Right ventricle myocardium superior (tissue), 1 donor: ENCODE measurements around the gene TMEM131L. TPM values are rescaled to one million over a fixed set of nuclear protein-coding genes. Genes with fewer than 3 reads are reported as not detected.

Experiments used
- ATAC-seq: fragments of 200-7000 bp; cut with Tn5 transposase; one replicate; pipeline ENCODE4 v1.9.1; 2020; ENCODE audit warnings: mild to moderate bottlenecking; ENCODE audit not compliant: poor library complexity
- DNase-seq: peaks from one replicate; pipeline ENCODE4 v3.0.0-alpha.2; 2020
- intact Hi-C: fragments of 100-400 bp; cut with DNase I; formaldehyde crosslinking; loops from one replicate; pipeline ENCODE4 v1.11.2; 2022
- total RNA-seq: library from RNA; stranded (reverse); fragmentation: NEBNext Ultra II Directional; extraction: Animal tissue kit (Norgen Biotek cat#: 25700); gene quantifications from one replicate; pipeline ENCODE4 v1.2.1, GENCODE V29; 2021
- donor health status: DM: no; HTN: yes; CAD: no; lungs with severe emphysema.

The TMEM131L gene
- total RNA-seq, 1 donor from 2014 or later = 13.7 TPM

- ATAC-seq (peak; percentile 32), DNase-seq (no peak)
- intact Hi-C loops = loop anchor here (10.0 kb wide), 1 partner anchor 66 kb away; the partner anchor contains the start of gene TMEM131L
Measured at GRCh38 chr4:153530284-153530999, 64.3 kb downstream of the TMEM131L start.

DNA sequence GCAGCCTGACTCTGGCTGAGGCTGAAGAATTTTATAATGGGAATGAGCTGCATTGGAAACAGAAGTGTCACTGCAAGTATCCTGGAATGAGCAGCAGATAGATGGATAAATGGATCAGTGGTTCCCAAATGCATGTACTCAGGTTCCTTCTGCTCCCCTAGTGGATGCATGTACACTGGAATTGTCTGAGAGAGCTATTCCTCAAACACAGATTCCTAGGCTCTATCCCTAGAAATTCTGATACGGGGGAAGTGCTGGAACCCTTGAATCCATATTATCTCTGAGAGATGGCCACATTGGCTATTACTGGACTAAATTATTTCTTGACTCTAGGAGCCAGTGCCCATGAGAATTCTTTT, 64.8 kb downstream of the TMEM131L start:
- ATAC-seq (peak; percentile 38), DNase-seq (no peak)
- intact Hi-C loops = loop anchor here (10.0 kb wide), 1 partner anchor 66 kb away; the partner anchor contains the start of gene TMEM131L

DNA sequence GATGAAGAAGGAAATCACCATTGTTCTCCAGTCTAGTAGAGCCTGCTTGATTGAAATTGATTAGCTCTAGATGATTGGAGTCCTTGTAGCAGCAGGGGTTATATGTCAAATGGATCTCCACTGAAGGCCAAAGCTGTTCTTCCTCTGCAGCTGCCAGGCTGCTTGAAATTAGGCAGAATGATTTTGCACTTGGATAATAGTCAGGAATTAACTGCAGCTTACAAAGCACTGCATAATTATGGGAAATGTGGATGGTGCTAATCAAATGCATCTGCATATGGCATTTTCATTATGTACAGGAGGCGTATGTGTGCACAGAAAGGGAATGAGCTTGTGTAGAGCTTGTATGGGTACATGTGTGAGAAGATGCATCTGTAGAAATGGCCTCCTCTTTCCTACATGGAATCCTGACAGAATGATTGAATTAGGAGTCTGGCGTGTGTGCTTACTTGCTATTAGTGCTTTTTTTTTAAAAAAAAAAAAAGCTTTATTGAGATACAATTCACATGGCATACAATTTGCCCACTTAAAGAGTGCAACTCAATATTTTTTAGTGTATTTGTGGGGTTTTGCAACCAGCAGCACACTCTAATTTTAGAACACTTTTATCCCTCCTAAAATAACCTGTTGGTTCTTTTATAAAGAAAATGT, 65.9 kb downstream of the TMEM131L start:
- DNase-seq = no peak
- ATAC-seq = no peak
- intact Hi-C loops = loop anchor here (10.0 kb wide), 1 partner anchor 67 kb away; the partner anchor contains the start of gene TMEM131L

- ATAC-seq = no peak
- DNase-seq = no peak
- intact Hi-C loops = loop anchor here (10.0 kb wide), 1 partner anchor 68 kb away; the partner anchor contains the start of gene TMEM131L
Measured at GRCh38 chr4:153532636-153533035, 66.5 kb downstream of the TMEM131L start.

- ATAC-seq (no peak), DNase-seq (no peak)
- intact Hi-C loops = loop anchor here (10.0 kb wide), 1 partner anchor 69 kb away; the partner anchor contains the start of gene TMEM131L
Measured at GRCh38 chr4:153533387-153533786, 67.2 kb downstream of the TMEM131L start.

GRCh38 chr4:153534792-153535629, 68.9 kb downstream of the TMEM131L start:
- no peak for DNase-seq
- ATAC-seq = no peak
- intact Hi-C loops = loop anchor here (10.0 kb wide), 1 partner anchor 70 kb away; the partner anchor contains the start of gene TMEM131L

DNA sequence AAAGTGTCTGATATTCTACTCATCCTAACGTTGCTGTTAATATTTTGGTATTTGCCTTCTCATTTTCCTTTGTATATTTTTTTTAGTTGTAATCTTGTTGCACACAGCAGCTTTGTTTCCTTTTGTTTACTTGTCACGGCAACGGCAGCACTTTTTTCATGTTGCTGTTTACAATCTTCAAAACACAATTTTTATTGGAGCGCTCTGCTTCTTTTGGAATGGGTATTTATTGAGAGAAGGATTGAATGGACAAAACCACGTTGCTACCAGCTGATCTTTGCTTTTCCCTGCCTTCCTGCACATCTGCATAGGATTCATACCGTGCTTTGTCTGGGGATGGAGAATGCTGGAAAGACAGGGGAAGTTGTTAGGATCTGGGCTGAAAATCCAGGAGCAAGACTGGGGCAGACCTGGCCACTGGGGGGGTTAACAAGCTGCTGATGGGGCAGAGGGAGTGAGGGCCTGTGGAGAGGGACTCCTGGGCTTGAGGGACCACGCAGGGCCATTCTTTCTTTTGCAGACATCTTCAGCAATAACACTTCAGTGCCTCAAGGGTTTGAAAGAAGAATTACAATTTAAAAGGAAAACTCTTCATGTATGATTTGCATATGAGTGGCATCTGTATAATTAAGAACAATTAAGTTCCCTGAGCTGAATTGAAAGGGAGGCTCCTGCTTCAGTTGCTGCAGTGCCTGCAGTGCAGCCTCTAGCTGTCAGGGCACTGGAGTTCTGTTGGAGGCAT, 69.8 kb downstream of the TMEM131L start:
- intact Hi-C loops = loop anchor here (10.0 kb wide), 1 partner anchor 71 kb away; the partner anchor contains the start of gene TMEM131L
- DNase-seq = no peak
- no peak for ATAC-seq

- DNase-seq (no peak), ATAC-seq (no peak)
- intact Hi-C loops = loop anchor here (10.0 kb wide), 1 partner anchor 73 kb away; the partner anchor contains the start of gene TMEM131L
Measured at GRCh38 chr4:153537493-153537960, 71.4 kb downstream of the TMEM131L start.

- ATAC-seq = peak; percentile 65
- intact Hi-C loops = loop anchor here (10.0 kb wide), 1 partner anchor 74 kb away; the partner anchor contains the start of gene TMEM131L
- DNase-seq = peak; percentile 52
Measured at GRCh38 chr4:153538487-153539357, 72.6 kb downstream of the TMEM131L start.

DNA sequence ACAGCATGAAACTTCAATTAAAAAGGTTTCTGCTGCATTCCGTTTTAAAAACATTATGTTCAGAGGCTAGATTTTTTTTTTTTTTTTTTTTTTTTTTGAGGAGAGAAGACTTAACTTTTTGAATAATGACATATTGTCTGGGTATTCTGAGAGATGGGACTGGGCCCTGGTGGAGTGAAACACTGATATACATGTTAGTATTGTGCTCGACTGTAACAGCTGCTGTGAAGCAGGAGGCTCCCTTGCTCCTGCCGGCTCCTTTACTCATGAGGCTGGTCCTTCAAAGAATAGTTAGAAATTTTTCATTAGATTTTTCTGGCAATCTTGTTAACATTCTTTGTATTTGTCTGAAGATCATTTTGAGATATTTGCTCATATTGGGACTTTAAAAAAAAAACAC, 73.3 kb downstream of the TMEM131L start:
- ATAC-seq (peak; percentile 43), DNase-seq (no peak)
- intact Hi-C loops = loop anchor here (10.0 kb wide), 1 partner anchor 75 kb away; the partner anchor contains the start of gene TMEM131L

DNA sequence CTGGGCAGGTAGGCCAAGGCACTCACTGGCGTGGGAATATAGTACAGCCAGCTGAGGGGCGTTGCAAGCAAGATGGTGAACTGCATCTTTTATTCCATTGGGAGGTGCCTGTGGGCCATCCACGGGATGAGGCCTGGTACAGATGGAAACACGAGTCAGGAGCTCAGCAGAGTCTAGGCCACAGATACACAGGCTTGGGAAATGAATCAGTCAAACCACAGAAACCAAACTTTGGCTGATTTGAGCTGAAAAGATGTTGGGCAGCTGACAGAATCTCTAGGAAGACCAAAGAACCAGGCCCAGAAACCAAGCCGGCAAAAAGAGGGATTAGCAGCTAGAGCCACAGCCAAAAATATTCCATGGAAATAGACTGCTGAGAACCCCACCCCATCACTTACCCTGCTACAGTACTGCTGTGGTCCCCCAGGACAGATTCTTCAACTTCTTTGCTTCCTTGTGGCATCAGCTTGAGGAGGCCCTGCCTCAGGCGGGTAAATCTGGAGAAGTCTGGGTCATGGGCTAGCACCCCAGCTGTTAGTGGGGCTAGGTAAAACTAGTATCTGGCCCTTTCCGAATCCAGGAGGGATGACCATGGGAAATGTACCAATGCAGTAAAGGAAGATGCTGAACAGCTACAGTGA, 75.4 kb downstream of the TMEM131L start:
- ATAC-seq (no peak), DNase-seq (no peak)
- intact Hi-C loops = no loop called here

DNA sequence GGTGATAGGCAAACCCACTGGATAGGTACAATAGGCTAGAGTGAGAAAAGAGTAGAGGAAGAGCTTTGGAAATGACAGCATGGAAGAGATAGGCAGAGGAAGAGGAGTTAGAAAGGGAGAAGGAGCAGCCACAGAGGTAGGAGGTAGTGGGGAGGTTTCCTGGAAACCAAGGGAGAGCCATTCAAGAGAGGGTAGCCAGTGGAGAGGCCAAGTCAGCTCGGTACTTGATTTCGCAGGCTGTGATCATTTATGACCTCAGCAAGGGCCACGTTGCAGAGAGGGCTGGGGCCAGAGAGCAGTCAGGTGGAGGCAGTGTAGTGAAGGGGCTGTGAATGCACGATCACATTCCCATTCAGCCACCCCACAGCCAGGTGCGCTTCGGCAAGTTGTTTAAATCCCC, 76.0 kb downstream of the TMEM131L start:
- DNase-seq = no peak
- ATAC-seq = no peak
- intact Hi-C loops = no loop called here

- no peak for DNase-seq
- ATAC-seq = no peak
- intact Hi-C loops = no loop called here
Measured at GRCh38 chr4:153542834-153543233, 76.7 kb downstream of the TMEM131L start.

DNA sequence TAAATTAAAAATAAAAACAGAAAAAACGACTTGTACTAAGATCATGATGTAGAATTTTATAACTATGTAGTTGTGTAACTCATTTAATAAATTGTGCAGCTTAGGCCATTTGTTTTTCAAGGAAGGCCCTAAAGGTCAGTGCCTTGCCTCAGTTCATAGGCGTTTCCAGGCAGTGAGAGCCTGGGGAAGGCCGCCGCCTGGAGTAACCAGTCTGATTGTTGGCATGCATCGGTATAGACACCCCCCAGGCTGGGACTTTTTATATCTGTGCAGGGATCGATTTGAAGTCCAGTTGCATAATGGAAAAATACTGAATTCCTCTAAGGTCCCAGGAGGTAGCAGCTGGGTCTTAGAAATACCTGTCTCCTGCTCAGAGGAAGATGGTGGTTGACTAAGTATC, 77.2 kb downstream of the TMEM131L start:
- ATAC-seq = no peak
- no peak for DNase-seq
- intact Hi-C loops = no loop called here

DNA sequence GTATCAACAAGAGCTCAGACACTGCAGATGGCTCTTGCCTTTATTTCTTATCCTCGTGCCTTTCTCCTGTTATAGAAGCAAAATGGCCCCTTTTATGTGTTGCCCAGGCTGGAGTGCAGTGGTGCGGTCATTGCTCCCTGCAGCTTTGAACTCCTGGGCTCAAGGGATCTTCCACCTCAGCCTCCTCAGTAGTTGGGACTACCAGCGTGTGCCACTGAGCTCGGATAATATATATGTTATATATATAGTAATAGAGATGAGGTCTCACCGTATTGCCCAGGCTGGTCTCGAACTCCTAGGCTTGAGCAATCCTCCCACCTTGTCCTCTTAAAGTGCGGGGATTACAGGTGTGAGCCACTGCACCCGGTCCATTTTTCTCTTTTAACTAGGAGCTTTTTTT, 79.7 kb downstream of the TMEM131L start:
- ATAC-seq (no peak), DNase-seq (no peak)
- intact Hi-C loops = no loop called here

DNA sequence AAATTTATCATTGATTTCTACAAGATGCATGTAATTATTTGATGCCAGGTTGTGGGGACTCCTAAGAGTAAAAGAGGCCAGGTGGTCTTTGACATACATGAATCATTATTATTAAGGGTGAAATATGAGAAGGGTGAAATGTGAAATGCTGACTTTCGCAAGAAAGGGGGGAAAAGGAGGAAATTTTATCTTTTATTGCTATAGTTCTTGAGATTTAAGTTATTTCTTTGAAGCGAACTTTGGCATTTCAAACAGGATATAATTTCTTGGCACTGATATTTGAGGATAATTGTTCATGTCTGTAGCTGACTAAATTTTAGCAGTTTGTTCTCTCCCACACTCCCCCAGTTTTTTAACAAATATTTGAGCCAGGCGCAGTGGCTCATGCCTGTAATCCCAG, 80.1 kb downstream of the TMEM131L start:
- DNase-seq = no peak
- ATAC-seq = no peak
- intact Hi-C loops = no loop called here

- no peak for ATAC-seq
- DNase-seq = no peak
- intact Hi-C loops = no loop called here
Measured at GRCh38 chr4:153547520-153547919, 81.4 kb downstream of the TMEM131L start.
